DMS 273 treated with DMSO at 0.1 percent for 48 hours (cell line): Measurements from ENCODE around the gene PATJ.

Experiments used
- DNase-seq: peaks from one replicate; lab custom pipeline; 2025; lab: John Stamatoyannopoulos, UW

The PATJ gene

GRCh38 chr1:61993331-61993961 is 251.2 kb downstream of the PATJ start:
- DNase-seq, result no peak

- no peak for DNase-seq
Measured at GRCh38 chr1:61995641-61996040, 253.4 kb downstream of the PATJ start.

- DNase-seq, result no peak
Measured at GRCh38 chr1:61997123-61997522, 254.8 kb downstream of the PATJ start.

- no peak for DNase-seq
Measured at GRCh38 chr1:62003777-62004176, 261.5 kb downstream of the PATJ start.

GRCh38 chr1:62006690-62007089 is 264.4 kb downstream of the PATJ start:
- no peak for DNase-seq

GRCh38 chr1:62011006-62011405 is 268.7 kb downstream of the PATJ start:
- no peak for DNase-seq

GRCh38 chr1:62012095-62012494 is 269.8 kb downstream of the PATJ start:
- no peak for DNase-seq

GRCh38 chr1:62012836-62013235 is 270.6 kb downstream of the PATJ start:
- DNase-seq, result no peak

- no peak for DNase-seq
Measured at GRCh38 chr1:62013264-62013663, 271.0 kb downstream of the PATJ start.

GRCh38 chr1:62022382-62022983 is 280.2 kb downstream of the PATJ start:
- DNase-seq, result no peak

GRCh38 chr1:62024690-62025089 is 282.4 kb downstream of the PATJ start:
- DNase-seq, result no peak

GRCh38 chr1:62025154-62025553 is 282.9 kb downstream of the PATJ start:
- no peak for DNase-seq

- no peak for DNase-seq
Measured at GRCh38 chr1:62025892-62026291, 283.6 kb downstream of the PATJ start.

- no peak for DNase-seq
Measured at GRCh38 chr1:62029704-62030103, 287.4 kb downstream of the PATJ start.

- DNase-seq, result no peak
Measured at GRCh38 chr1:62034790-62035189, 292.5 kb downstream of the PATJ start.

GRCh38 chr1:62037274-62037673 is 295.0 kb downstream of the PATJ start:
- no peak for DNase-seq

- no peak for DNase-seq
Measured at GRCh38 chr1:62038594-62039284, 296.5 kb downstream of the PATJ start.

- no peak for DNase-seq
Measured at GRCh38 chr1:62040450-62040849, 298.2 kb downstream of the PATJ start.

- no peak for DNase-seq
Measured at GRCh38 chr1:62040973-62041372, 298.7 kb downstream of the PATJ start.

GRCh38 chr1:62043154-62043553 is 300.9 kb downstream of the PATJ start:
- no peak for DNase-seq

- DNase-seq, result peak; percentile 66
Measured at GRCh38 chr1:62045574-62045973, 303.3 kb downstream of the PATJ start.

- DNase-seq, result no peak
Measured at GRCh38 chr1:62046927-62047326, 304.6 kb downstream of the PATJ start.

- no peak for DNase-seq
Measured at GRCh38 chr1:62050165-62050564, 307.9 kb downstream of the PATJ start.

GRCh38 chr1:62052946-62053345 is 310.7 kb downstream of the PATJ start:
- no peak for DNase-seq
